ENCODE data around the gene RYR2. TPM values are rescaled to one million over a fixed set of nuclear protein-coding genes. Genes with fewer than 3 reads are reported as not detected.

Gene RYR2
- total and polyA plus RNA-seq, 9 of the 15 experiments (the other 6 are each of a cell fraction or from before 2014, with no cell fraction given): 0.03 to 0.42 (median 0.14) TPM

GRCh38 chr1:237712082-237712481, 670.1 kb downstream of the RYR2 start (continued):
- TF ChIP-seq GTF3C2 (IDR thresholded peaks at IDR 0.05; ENCODE audit: borderline replicate concordance, extremely low read depth, insufficient read length): no peak
- no peak for TF ChIP-seq CGGBP1 (CRISPR knock-in tag; IDR thresholded peaks at IDR 0.05)
- no peak for TF ChIP-seq ZNF408 (CRISPR knock-in tag; IDR thresholded peaks at IDR 0.05; ENCODE audit: low read depth)
- TF ChIP-seq CBFA2T2 (conservative IDR thresholded peaks at IDR 0.05): no peak
- no peak for TF ChIP-seq CREM (IDR thresholded peaks at IDR 0.05; ENCODE audit: low read depth)
- TF ChIP-seq E2F5 (CRISPR knock-in tag; IDR thresholded peaks at IDR 0.05): no peak

GRCh38 chr1:237712586-237713157, 670.7 kb downstream of the RYR2 start:
- H3K27ac ChIP-seq (ENCODE audit: extremely low read depth, low read depth, low read length): no peak overlapping the region
- no peak for DNase-seq (ENCODE audit: extremely low read depth in 1 of 4, low spot score in 3 of 4)
- H3K4me2 ChIP-seq (ENCODE audit: insufficient read depth, low read length): no peak overlapping the region
- H3K9ac ChIP-seq (ENCODE audit: insufficient read depth in 1 of 2, low read depth in 2 of 2, low read length in 2 of 2): no peak overlapping the region
- H2AFZ ChIP-seq (ENCODE audit: low read depth, low read length): no peak overlapping the region
- 0% methylated on average over 5 of the region's 5 CpGs for WGBS (ENCODE audit: insufficient coverage, low coverage, missing lambda C conversion rate)
- no peaks in the 10 kb centered on the region for H3K36me3 ChIP-seq (ENCODE audit: control insufficient read depth, insufficient read depth, low read length)
- H3K4me3 ChIP-seq: no peak overlapping the region
- intact Hi-C loops (cut with micrococcal nuclease): no loop called here
- H3K27me3 ChIP-seq (ENCODE audit: control insufficient read depth in 2 of 2, insufficient read depth in 2 of 2, low read length in 2 of 2): no peaks in the 10 kb centered on the region
- no peaks in the 10 kb centered on the region for H3K4me1 ChIP-seq (replicated peaks in 1 of 2; ENCODE audit: control insufficient read depth in 2 of 2, insufficient read depth in 2 of 2, low read length in 2 of 2)
- ChIA-PET CTCF (ENCODE audit: low intra/inter-chr PET ratio) (no interaction called here), POLR2A (interaction anchor here (0.6 kb wide), 1 partner anchor 409 kb away, joined by 3 read pairs; no protein-coding TSS in a partner anchor)
- no peak for FAIRE-seq
- no peak for ATAC-seq
- peaks cover 4% of the 10 kb centered on the region; the same call in 1 of the 2 replicates for H3K9me3 ChIP-seq (replicated peaks; ENCODE audit: control insufficient read depth, insufficient read depth, low read depth, low read length)
- H4K20me1 ChIP-seq (replicated peaks; ENCODE audit: control insufficient read depth, insufficient read depth, low read length): no peaks in the 10 kb centered on the region
- in situ Hi-C loops (cut with MboI): no loop called here
- H3K79me2 ChIP-seq (ENCODE audit: control insufficient read depth, insufficient read depth, low read length): no peaks in the 10 kb centered on the region
- no TSS peak for BruUV-seq (replicated peaks)
- TF ChIP-seq CCNT2 (IDR thresholded peaks at IDR 0.05; ENCODE audit: borderline replicate concordance, extremely low read depth, insufficient read length, low read depth, low read length) (no peak), MEF2A (IDR thresholded peaks at IDR 0.05; ENCODE audit: control insufficient read depth, low read depth, low read length) (no peak), MTA3 (IDR thresholded peaks at IDR 0.05; ENCODE audit: borderline replicate concordance) (no peak), ZBTB1 (CRISPR knock-in tag; IDR thresholded peaks at IDR 0.05; ENCODE audit: borderline replicate concordance, low read depth) (no peak), ATF4 (CRISPR knock-in tag; IDR thresholded peaks at IDR 0.05) (no peak), FIP1L1 (IDR thresholded peaks at IDR 0.05; ENCODE audit: low read depth, low read length, poor library complexity, severe bottlenecking) (no peak), ZFP36 (IDR thresholded peaks at IDR 0.05; ENCODE audit: low read depth, low read length, partially characterized antibody) (no peak)
- H3K9me1 ChIP-seq (ENCODE audit: control insufficient read depth, insufficient read depth, low read length): no peaks in the 10 kb centered on the region
